ENCODE results near the gene NXPH4.

DNA sequence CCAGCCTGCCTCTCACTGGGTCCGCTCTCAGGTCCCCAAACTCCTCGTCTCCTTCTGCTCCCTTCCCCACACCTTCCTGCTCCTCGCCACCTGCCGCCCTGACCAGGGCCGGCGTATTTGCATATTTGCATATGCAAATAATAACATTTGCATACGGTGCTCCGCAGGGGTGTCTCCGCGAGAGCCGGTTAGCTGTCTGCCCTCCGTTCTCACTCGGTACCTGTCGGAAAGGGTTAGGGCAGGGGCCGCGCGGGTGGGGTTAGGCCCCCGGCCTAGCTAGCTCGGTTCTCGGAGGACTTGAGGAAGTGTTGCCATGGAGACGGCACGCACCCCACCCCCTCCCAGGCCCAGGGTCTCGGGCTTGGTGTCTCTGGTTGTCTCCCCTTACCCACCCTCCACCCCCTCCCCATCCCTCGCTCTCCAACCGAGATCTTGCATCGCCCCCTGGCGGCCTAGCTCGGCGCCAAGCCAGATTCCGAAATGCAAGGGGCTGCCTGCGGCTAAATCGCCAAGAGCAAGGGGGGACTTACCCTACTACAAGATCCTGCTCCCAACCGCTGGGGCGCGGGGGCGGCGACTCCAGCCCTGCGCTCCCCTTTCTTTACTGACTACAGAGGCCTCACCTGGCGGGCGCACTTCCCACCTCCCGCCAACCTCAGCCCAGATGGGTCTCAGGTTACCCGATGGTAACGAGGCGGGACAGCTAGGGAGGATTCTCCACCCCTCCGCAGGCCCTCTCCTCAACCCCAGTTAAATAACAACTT is 26.3 kb downstream of the NXPH4 start:
- TF ChIP-seq, protein P1, sequence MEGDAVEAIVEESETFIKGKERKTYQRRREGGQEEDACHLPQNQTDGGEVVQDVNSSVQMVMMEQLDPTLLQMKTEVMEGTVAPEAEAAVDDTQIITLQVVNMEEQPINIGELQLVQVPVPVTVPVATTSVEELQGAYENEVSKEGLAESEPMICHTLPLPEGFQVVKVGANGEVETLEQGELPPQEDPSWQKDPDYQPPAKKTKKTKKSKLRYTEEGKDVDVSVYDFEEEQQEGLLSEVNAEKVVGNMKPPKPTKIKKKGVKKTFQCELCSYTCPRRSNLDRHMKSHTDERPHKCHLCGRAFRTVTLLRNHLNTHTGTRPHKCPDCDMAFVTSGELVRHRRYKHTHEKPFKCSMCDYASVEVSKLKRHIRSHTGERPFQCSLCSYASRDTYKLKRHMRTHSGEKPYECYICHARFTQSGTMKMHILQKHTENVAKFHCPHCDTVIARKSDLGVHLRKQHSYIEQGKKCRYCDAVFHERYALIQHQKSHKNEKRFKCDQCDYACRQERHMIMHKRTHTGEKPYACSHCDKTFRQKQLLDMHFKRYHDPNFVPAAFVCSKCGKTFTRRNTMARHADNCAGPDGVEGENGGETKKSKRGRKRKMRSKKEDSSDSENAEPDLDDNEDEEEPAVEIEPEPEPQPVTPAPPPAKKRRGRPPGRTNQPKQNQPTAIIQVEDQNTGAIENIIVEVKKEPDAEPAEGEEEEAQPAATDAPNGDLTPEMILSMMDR (IDR thresholded peaks at IDR 0.05), result peak; percentile 65
- no peak for TF ChIP-seq EZH2 (IDR thresholded peaks at IDR 0.05; ENCODE audit: borderline replicate concordance, insufficient read depth, low read depth, low read length, poor library complexity, severe bottlenecking)

All from B cell (primary cell).